GM23248 (cell line): ENCODE results near the gene ADAMTS6.

Experiments used
- EZH2 ChIP-seq: fragments of 200-600 bp; sonication (generic); IDR thresholded peaks from 2 replicates; pipeline ENCODE4 v1.6.1; 2018; ENCODE audit warnings: antibody characterized with exemption, mild to moderate bottlenecking; ENCODE audit not compliant: insufficient read depth, poor library complexity, severe bottlenecking
- EZH2phosphoT487 ChIP-seq: fragments of 200-600 bp; sonication (generic); IDR thresholded peaks from 2 replicates; pipeline ENCODE4 v1.6.1; 2018; ENCODE audit warnings: antibody characterized with exemption, moderate library complexity, mild to moderate bottlenecking, low read depth; ENCODE audit not compliant: insufficient read depth

DNA sequence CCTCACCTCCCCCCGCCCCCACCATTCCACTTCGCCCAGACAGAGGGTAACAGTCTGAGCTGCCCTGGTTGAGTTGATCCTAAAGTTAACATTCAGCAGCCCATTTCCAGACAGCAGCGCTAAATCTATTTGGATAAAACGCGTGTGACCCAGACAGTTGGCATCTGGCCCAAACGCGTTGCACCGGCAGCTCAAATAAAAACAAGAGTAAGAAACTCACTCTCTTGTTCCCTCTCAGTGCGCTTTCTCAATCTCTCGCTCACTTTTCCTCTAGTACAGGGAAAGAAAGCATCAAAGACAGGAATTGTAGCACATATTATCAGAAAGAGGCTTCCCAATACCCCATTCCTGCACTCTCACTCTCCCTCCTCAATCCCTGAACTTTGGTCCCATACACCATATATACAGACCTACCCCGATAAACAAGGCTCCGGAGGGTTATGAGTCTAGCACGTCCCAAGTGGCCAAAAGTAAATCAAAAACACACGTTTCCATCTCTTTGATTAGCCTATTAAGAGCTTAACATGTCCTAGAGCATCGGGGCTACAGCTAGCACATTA, 1.3 kb downstream of the ADAMTS6 start:
- TF ChIP-seq EZH2phosphoT487 (no peak), EZH2 (no peak)
